ENCODE results near the gene IPO5.
"Not testable (repeated sequence)": the region's sequence is repeated elsewhere in the genome, so short reads cannot be mapped to it uniquely, and the experiment has no call there.

IPO5 gene

DNA sequence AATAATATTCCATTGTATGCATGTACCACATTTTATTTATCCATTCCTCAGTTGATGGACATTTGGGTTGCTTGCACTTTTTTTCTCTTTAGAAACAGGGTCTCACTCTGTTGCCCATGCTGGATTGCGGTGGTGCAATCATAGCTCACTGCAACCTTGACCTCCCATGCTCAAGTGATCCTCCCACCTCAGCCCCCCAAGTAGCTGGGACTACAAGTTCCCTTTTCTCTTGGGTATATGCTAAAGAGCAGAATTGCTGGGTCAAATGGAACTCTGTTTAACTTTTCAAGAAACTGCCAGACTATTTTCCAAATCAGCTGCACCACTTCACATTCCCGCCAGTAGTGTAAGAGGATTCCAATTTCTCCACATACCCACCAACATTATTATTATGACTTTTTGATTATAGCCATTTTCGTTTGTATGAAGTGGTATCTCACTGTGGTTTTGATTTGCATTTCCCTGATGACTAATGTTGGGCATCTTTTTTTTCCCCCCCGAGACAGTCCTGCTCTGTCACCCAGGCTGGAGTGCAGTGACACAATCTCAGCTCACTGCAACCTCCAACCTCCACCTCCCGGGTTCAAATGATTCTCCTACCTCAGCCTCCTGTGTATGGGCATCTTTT, 7.6 kb upstream of the IPO5 start:
- TF ChIP-seq, protein P1, sequence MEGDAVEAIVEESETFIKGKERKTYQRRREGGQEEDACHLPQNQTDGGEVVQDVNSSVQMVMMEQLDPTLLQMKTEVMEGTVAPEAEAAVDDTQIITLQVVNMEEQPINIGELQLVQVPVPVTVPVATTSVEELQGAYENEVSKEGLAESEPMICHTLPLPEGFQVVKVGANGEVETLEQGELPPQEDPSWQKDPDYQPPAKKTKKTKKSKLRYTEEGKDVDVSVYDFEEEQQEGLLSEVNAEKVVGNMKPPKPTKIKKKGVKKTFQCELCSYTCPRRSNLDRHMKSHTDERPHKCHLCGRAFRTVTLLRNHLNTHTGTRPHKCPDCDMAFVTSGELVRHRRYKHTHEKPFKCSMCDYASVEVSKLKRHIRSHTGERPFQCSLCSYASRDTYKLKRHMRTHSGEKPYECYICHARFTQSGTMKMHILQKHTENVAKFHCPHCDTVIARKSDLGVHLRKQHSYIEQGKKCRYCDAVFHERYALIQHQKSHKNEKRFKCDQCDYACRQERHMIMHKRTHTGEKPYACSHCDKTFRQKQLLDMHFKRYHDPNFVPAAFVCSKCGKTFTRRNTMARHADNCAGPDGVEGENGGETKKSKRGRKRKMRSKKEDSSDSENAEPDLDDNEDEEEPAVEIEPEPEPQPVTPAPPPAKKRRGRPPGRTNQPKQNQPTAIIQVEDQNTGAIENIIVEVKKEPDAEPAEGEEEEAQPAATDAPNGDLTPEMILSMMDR (IDR thresholded peaks at IDR 0.05; ENCODE audit: low read length), result no peak
- no peak for TF ChIP-seq EZH2 (IDR thresholded peaks at IDR 0.05; ENCODE audit: borderline replicate concordance, low read length)
- Histone ChIP-seq H3K27me3 (ENCODE audit: insufficient read depth, low read length) (no peaks in the 10 kb centered on the region; the same call in 1 of the 2 replicates), H3K9me3 (ENCODE audit: low read length) (no peaks in the 10 kb centered on the region), H3K4me1 (ENCODE audit: insufficient read depth, low read length, severe bottlenecking) (no peaks in the 10 kb centered on the region), H3K9me2 (ENCODE audit: low read depth, low read length) (no peaks in the 10 kb centered on the region), H3K36me3 (ENCODE audit: insufficient read depth, low read length) (no peaks in the 10 kb centered on the region), H3K4me2 (ENCODE audit: low read length) (no peak overlapping the region), H3K9ac (ENCODE audit: low read length) (no peak overlapping the region), H3K4me3 (ENCODE audit: low read depth, low read length, poor library complexity, severe bottlenecking) (no peak overlapping the region), H2AFZ (ENCODE audit: low read length) (no peak overlapping the region), H3K27ac (ENCODE audit: low read depth, low read length, poor library complexity, severe bottlenecking) (no peak overlapping the region), H3F3A (ENCODE audit: insufficient read depth, low read length) (no peaks in the 10 kb centered on the region), H3K79me2 (ENCODE audit: insufficient read depth, low read length) (no peaks in the 10 kb centered on the region), H4K20me1 (ENCODE audit: insufficient read depth, low read length) (no peaks in the 10 kb centered on the region)

- TF ChIP-seq, protein P1 (IDR thresholded peaks at IDR 0.05; ENCODE audit: low read length), result no peak
- no peak for TF ChIP-seq EZH2 (IDR thresholded peaks at IDR 0.05; ENCODE audit: borderline replicate concordance, low read length)
- H3K27ac ChIP-seq (ENCODE audit: low read depth, low read length, poor library complexity, severe bottlenecking), result no peak overlapping the region
- H3F3A ChIP-seq (ENCODE audit: insufficient read depth, low read length), result no peaks in the 10 kb centered on the region
- H3K36me3 ChIP-seq (ENCODE audit: insufficient read depth, low read length), result no peaks in the 10 kb centered on the region
- no peaks in the 10 kb centered on the region for H3K9me2 ChIP-seq (ENCODE audit: low read depth, low read length)
- no peaks in the 10 kb centered on the region for H3K9me3 ChIP-seq (ENCODE audit: low read length)
- H3K79me2 ChIP-seq (ENCODE audit: insufficient read depth, low read length), result no peaks in the 10 kb centered on the region
- H4K20me1 ChIP-seq (ENCODE audit: insufficient read depth, low read length), result no peaks in the 10 kb centered on the region
- no peak overlapping the region for H3K4me3 ChIP-seq (ENCODE audit: low read depth, low read length, poor library complexity, severe bottlenecking)
- H3K27me3 ChIP-seq (ENCODE audit: insufficient read depth, low read length), result no peaks in the 10 kb centered on the region; the same call in 1 of the 2 replicates
- no peak overlapping the region for H3K4me2 ChIP-seq (ENCODE audit: low read length)
- no peak overlapping the region for H2AFZ ChIP-seq (ENCODE audit: low read length)
- no peak overlapping the region for H3K9ac ChIP-seq (ENCODE audit: low read length)
- H3K4me1 ChIP-seq (ENCODE audit: insufficient read depth, low read length, severe bottlenecking), result no peaks in the 10 kb centered on the region
These were observed 6.4 kb upstream of the IPO5 start for GRCh38 chr13:97946951-97947588.

GRCh38 chr13:97948041-97948440, 5.4 kb upstream of the IPO5 start:
- H2AFZ ChIP-seq (ENCODE audit: low read length), result no peak overlapping the region
- H3K4me2 ChIP-seq (ENCODE audit: low read length), result no peak overlapping the region

GRCh38 chr13:97949316-97949715, 4.2 kb upstream of the IPO5 start:
- H3K4me2 ChIP-seq (ENCODE audit: low read length); H4K20me1 ChIP-seq (ENCODE audit: insufficient read depth, low read length); H3K9me3 ChIP-seq (ENCODE audit: low read length); H2AFZ ChIP-seq (ENCODE audit: low read length); H3K9me2 ChIP-seq (ENCODE audit: low read depth, low read length); H3K36me3 ChIP-seq (ENCODE audit: insufficient read depth, low read length); H3K9ac ChIP-seq (ENCODE audit: low read length); H3K4me3 ChIP-seq (ENCODE audit: low read depth, low read length, poor library complexity, severe bottlenecking); H3K4me1 ChIP-seq (ENCODE audit: insufficient read depth, low read length, severe bottlenecking); H3K27ac ChIP-seq (ENCODE audit: low read depth, low read length, poor library complexity, severe bottlenecking); H3K27me3 ChIP-seq (ENCODE audit: insufficient read depth, low read length); H3K79me2 ChIP-seq (ENCODE audit: insufficient read depth, low read length); H3F3A ChIP-seq (ENCODE audit: insufficient read depth, low read length): not testable (repeated sequence)

More at GRCh38 chr13:97948041-97948440, 5.4 kb upstream of the IPO5 start:
- Histone ChIP-seq H3K79me2 (ENCODE audit: insufficient read depth, low read length) (no peaks in the 10 kb centered on the region), H3K4me3 (ENCODE audit: low read depth, low read length, poor library complexity, severe bottlenecking) (no peak overlapping the region), H3K9ac (ENCODE audit: low read length) (no peak overlapping the region), H3K27me3 (ENCODE audit: insufficient read depth, low read length) (no peaks in the 10 kb centered on the region; the same call in 1 of the 2 replicates), H3K36me3 (ENCODE audit: insufficient read depth, low read length) (no peaks in the 10 kb centered on the region), H4K20me1 (ENCODE audit: insufficient read depth, low read length) (no peaks in the 10 kb centered on the region), H3K9me2 (ENCODE audit: low read depth, low read length) (no peaks in the 10 kb centered on the region), H3K4me1 (ENCODE audit: insufficient read depth, low read length, severe bottlenecking) (no peaks in the 10 kb centered on the region), H3F3A (ENCODE audit: insufficient read depth, low read length) (no peaks in the 10 kb centered on the region), H3K27ac (ENCODE audit: low read depth, low read length, poor library complexity, severe bottlenecking) (no peak overlapping the region), H3K9me3 (ENCODE audit: low read length) (no peaks in the 10 kb centered on the region)
- TF ChIP-seq EZH2 (IDR thresholded peaks at IDR 0.05; ENCODE audit: borderline replicate concordance, low read length), result no peak
- TF ChIP-seq, protein P1 (IDR thresholded peaks at IDR 0.05; ENCODE audit: low read length), result no peak
